CD4-positive, alpha-beta T cell treated with Interleukin-12 subunit alpha and Interleukin-12 subunit beta, for 1 hour (primary cell): ENCODE measurements around the gene ART4.

Experiments
- DNase-seq: peaks from one replicate; pipeline ENCODE4 v3.0.0-alpha.2; 2020

Gene ART4

DNA sequence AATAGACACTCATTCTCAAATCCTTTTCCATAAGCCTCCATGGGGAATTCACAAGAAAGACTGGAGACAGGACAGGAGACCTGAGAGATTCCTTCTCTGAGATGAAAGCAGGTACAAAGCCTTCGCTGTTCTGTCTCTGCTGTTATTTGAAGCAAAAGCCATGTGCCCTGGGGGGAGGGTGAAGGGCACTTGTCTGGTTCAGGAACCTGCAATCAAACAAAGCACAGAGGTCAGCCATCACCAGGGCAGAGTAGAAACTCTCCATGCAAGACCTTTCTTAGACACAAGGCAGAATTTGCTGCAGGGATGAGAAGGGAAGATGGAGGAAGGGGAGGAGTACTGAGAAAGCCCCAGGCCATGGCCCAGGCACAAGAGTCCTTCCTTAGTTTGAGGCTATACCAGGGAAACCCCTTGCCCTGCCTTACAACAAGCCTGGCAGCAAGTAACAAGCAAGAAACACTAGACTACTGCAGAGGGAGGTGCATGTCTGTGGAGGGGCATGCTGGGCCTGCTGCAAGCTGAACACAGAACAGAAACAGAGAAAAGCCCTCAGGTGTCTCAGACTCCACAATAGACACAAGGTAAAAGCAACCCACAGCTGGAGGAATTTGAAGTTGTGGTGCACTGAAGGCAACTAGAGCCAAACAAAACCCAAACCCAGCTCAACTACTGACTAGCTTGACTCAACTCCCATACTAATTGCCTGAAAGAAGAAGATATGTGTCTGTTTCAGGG, 7.8 kb upstream of the ART4 start:
- no peak for DNase-seq

DNA sequence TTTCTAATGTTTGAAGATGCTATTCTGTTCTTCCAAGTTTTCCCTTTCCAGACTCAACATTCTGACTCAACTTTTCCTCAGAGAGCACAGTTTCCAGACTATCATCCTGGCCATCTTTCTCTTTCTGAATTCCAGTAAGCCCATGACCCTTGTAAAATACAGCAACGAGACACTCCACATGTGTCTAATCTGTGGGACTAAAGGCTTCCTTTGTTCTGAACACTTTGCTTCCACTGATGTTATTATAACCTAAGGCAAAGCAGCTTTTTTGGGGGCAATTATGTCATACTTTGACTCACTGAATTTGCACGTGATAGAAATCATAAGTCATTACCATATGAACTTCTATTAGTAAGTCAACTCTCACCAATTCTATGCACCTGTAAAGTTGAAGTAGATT, 6.3 kb upstream of the ART4 start:
- DNase-seq, result no peak

DNA sequence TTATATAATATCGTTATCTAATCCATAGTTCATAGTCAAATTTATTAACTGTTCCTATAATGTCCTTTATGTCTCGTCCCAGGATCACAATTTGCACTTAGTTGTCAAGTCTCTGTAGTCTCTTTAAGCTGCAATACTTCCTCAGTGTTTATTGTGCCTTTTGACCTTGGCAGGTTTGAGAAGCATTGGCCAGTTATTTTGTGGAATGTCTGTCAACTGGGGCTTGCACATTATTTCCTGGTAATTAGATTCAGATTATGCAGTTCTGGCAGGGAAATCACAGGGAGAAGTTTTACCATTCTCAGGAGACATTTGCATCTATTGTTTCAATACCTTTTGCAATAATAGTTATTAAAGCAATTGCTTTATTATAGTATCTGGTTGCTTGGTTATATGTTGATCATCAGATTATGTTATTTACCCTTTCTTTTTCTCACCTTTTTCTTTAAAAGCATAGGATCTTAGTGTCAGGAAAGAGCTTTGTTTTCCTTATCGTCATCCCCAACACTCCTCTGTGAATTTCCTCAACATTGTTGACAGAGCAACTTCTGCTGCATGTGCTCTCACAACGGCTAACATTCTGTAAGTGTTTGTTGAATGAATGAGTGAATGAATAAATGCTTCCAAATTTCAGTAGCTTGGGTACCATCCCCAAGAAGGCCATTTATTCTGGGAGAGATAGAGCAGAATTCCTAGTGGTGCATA, 3.7 kb upstream of the ART4 start:
- no peak for DNase-seq

DNA sequence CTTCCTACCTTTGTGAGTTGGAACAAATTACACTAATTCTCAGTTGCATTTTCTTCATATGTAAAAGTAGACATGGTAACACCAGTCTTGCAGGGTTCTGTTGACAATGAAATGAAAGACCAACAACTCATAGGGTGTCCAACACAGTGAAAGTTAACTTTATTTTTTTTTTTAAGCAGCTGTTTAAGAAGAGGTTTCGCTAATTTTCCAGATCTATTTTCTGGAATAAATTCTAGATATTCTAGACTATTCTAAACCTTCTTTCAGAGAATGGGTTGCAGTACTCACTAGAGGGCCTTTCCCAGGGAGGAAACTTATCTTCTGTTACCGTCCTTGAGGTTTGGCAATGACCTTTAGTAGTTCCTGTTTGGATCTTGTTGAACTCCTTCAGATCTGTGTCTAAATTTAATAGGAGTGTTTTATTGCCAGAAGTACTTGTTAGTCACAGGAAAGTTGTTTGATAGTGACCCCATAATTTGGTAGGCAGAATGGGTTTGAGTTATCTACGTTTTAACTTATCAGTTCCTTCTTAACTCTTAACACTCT, 2.8 kb upstream of the ART4 start:
- DNase-seq, result no peak

DNA sequence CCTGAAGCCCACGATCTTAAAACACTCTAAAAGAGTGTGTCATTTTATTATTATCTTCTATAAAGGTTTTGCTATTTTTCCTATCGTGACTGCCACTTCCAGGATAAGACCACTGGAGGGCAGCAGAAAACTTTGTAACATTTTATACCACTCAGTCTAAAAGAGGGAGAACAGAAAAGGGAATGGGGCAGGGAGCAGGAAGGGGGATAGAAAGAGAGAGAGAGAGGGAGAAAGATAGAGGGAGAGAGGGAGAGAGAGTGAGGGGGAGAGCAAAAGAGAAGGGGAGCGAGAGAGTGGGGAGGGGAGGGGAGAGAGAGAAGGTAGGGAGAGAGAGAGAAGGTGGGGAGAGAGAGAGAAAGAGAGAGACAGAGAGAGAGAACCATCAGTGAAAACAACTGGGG, 2.0 kb upstream of the ART4 start:
- DNase-seq, result peak; percentile 68

DNA sequence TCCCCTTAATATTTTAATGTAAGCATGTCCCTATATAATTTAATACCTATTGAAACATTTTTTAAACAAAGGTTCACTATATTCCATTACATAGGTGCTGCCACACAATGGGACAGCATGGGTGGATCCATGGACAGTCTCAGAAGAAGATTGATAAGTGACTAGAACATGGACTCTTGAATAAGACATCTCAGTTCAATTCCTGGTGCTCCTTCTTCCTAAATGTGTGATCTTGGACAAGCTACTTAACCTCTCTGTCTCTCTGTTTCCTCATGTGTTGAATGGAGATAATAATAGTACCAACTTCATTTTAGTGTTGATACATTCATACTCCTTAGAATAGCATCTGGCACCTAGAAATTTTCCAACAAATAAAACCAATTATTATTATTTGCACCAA, 1.1 kb upstream of the ART4 start:
- DNase-seq, result no peak

DNA sequence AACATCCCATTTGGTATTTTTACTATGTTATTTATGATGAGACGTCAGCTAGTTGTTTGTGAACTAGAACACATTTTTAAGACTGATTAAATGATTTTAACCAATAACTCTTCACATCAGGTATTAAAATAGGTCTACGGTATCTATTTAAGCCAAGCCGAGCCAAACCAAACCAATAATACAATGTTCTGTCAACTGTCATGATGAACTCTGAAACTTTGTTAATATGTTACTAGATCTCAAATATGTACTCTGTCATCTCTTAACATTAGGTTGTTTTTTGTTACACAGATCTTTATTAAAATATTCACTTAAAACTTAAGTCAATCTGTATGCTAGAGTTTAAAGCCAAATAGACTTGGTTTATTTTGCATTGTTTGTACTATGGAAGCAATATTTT, 1.0 kb downstream of the ART4 start:
- DNase-seq, result no peak

DNA sequence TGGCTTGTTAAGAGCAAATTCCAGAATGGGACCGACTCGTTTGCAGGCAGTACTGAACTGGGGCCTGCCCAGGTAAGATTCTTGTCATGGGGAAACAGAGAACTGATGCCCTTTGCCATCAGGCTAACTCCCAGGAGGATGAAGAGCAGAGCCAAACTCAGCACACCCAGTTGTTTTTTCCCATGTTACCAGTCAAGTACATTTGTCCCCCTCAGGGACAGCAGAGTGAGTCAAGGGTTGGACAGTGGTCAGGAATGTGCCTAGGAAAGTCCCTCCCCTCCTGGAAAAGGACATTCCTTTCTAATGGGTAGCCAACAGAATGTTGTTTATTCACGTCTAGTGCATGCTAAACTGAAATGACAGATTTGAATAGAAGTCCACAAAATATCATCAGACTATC, 1.6 kb downstream of the ART4 start:
- no peak for DNase-seq

DNA sequence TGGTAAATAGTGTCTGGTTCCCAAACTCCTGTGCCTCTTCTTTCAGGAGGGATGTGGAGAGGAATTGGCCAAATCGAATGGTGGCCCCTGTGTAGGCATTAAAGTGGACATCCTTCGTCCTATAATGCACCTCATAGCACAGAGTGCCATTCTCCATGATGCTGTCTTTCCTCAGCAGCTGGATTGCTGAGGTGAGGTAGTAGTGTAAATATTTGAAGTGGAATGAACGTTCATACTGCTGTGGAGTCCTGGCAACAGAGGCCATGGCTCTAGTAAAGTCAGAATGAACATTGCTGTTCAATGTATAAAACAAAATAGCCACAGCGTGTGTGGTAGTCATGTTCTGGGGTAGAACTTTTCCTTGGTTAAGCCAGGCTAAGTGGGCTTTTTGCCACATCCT, 2.7 kb downstream of the ART4 start:
- DNase-seq, result no peak

DNA sequence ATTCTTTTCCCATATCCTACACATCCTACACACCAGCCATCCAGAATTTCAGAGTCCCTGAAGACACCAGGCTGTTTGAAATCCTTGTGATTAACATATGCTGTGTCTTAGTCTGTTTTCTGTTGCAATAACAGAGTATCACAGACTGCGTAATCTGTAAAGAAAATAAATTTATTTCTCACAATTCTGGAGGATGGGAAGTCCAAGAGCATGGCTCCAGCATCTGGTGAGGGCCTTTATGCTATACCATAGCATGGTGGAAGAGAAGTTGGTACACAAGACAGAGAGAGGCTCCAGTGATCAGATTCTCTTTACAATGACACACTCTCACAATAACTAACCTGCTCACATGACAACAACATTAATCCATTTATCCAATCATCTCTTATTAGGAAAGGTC, 4.1 kb downstream of the ART4 start:
- DNase-seq, result no peak

DNA sequence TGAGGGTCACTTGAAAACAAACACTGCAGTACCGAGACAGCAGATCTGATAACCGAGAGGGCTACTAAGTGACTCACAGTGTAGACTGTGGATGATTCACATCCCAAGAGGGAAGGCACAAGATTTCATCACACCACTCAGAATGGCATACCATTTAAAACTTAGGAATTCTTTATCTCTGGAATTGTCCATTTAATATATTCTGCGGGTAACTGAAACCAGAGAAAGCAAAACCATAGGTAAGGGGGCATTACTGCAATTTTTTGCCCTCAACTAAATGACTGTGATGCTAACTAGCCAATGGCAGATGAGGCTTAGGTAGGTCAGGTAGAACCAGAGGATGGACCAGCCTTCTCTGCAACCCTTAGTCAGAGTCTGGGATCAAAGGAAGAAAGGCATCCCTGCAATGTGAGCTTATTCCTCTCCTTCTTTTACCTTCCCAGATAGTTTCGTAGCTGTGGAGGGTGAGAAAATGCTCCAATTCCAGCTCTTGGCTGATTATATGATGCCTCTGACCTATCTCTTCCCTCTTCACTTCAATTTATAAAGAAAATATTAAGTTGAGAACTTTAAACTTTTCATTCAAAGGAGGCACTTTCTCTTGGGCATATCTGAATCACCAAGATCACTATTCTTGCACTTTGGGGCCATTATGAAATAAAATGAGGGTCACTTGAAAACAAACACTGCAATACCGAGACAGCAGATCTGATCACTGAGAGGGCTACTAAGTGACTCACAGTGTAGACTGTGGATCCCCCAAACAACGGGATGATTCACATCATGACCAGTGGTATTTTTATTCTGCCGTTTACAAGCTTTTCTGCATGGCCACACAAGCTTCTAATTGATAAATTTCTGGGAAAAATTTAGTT, 6.8 kb downstream of the ART4 start:
- DNase-seq, result no peak

DNA sequence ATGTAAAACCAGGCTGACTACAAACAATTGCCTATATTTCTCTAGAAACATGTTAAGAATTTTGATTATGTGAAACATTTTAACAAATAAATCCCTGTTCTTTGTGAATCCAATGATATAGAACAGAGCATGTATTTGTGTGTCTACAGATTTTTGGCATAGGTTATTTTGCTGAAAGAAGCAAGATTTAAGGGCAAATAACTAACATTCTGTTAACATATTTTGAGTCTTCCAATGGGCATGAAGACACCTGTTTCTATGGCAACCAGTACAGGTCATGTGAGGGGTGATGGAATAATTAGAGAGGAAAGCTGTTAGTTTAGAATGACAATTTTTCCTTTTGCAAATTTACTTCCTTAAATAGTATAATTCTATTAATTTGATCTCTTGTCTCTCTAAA, 8.8 kb downstream of the ART4 start:
- DNase-seq, result no peak

DNA sequence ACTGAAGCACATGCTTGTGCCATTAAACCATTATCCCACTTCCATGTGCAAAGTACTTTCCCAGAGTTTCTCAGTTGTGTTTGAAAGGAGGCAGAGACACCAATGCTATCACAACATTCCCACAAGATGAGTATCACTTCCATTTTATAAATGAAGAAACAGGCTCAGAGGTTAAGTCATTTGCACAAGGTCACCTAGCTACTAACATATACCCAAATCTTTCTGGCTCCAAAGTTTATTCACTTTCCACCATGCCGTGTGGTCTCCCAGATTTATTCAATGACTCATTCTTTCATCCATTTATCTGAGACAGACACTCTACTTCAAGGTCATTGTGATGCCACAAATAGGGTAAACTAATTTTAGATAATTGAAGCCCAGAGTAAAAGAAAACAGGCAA, 9.4 kb downstream of the ART4 start:
- no peak for DNase-seq

DNA sequence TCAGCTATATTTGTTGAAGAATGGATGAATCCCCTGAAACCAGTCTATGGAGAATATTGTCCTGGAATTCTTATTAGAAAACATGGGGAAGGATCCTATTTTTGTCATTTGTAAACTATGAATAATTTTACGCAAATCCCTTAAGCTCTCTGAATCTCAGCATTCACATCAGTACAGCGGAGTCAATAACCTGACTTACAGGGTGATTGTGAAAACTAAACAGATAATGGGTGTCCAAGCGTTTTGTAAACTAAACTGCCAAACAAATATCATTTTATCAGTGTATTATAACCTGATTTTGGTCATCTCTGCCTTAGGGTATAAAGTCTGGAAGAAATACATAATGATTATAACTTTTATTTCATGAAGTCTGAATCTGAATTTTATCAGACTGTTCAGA, 10.0 kb downstream of the ART4 start:
- no peak for DNase-seq

DNA sequence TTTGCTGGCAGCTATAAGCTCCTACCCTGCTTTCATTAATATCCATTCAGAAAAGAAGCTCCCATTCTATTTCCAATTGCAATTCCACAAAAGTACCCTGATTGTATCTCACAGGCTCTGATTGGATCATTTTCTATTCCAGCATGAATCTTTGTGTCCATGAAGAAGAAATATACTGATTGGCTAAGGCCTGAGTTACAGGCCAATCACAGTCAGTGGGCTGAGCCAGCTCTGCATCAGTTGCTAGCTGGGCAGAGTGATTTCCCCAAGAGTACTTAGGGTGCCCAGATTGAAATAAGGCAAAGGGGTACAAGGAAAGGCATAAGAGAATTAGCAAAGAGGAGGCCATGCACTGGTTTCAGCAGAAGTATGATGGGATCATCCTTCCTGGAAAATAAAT, 14.4 kb downstream of the ART4 start:
- DNase-seq, result no peak

DNA sequence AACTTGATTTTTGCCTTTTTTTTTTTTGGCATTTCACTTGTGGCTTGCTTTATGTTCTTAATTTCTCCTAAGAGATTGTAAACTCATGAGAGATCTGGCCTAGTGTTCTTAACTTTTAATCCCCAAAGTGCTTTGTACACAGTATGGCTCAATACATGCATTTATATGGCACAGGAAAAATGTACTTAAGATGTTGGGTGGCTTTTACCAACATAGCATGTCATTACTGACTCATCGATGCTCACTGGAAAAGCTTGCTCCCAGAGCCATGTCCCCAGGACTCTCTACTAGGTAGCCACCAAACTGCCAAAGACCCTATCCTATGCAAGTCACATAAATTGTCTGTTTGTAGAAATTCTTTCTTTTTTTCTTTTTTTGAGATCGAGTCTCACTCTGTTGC, 16.3 kb downstream of the ART4 start:
- DNase-seq, result no peak

DNA sequence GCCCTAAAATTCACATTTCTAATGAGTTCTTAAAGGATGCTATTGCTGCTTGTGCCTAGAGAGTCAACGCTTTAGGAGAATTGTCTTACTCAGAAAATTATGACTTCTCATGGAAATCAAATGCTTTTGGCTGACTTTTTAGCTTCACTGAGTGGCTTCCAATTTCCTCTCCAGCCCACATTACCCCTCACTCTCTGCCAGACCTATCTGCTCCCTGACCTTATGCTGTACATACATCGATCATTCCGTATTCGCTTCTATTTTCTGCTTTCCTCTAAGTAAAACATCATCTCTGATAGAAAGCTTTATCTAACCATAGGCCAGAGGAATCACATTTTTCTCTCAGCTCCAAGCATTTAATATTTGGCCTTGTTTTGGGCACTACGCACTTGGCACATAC, 16.8 kb downstream of the ART4 start:
- DNase-seq, result no peak

DNA sequence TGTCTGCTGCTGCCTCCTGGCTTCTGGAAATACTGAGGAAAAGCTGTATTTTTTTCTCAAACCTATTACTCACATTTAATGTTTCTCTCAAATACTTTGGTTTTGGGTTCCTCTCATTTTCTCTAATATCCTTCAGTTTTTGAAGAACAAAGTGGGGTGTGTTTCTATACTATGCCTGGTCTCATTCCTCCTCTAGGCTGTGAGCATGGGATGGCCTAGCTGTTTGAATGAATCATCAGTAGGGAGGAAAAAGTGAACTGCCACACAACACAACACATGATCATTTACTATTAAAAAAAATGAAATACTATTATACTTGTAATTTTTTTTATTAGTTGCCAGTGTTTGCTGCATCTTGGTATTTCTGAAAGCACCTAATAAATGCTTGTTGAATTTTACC, 18.1 kb downstream of the ART4 start:
- DNase-seq, result no peak

DNA sequence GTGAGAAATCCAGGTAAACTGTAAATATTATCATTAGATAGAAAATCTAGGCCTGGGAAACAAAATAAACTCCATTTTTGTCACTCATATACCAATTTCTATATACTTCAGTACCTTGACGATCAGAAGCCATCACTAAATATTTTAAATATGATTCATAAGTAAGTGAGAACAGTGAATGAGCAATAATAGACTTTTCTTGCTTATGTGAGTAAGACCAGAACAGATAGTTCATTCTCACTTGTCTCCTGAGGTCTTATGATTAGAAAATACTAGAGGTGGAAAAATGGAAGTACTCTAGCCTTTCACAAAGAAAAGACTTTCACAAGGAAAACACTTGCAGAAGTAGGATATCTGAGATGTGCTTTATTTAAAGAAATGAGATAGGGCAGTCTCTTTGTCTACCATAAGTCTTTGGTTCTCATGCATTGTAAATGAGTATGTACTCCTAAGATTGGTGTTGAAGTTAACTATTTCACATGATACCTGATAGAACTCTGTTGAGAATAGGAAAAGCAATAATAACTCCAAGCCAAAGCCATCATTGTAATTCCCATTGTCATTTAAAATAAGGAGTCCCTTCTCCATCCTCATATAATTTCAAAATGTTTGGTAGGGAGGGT, 19.2 kb downstream of the ART4 start:
- DNase-seq, result no peak

DNA sequence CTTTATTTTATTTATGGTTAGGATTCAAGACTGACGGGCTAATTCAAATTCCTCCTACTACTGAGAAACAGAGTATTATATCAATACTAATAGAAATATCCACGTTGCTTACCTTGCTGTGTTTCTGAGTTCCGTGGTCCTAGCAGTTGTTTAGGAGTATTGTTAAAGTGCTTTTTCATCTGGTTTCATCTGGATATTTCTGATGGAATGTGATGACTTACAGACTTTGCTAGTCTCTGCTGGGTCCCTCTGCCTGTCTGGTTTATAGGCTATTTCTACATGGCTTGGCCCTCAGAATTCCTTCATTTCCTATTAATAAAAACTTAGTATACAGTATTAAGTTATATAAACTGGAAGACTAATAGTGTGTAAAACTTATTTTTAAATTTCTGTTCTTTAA, 29.3 kb downstream of the ART4 start, which contains the start of gene SMCO3:
TSS of gene SMCO3 (minus strand) at position 169 of the 400 bp plus-strand sequence. CDS start 7,502 bp downstream, outside the sequence.
- DNase-seq, result no peak

DNA sequence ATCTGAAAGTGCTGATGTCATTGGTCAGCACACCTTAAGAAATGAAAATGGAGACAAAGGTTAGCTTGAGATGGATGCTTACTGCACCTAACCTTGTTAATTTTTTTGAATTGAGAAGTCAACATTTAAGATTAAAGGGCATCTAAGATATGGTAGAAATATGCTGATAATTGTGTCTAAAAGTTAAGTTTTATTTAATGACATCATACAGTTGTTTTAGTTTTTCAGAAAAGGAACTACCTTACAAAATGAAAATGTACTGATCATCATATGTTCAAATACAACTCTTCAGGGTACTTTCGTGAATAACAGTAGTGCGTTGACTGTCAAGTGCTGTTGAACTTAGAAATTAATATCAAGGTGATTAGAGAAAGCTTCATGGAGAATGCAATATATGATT, 31.8 kb downstream of the ART4 start:
- no peak for DNase-seq

DNA sequence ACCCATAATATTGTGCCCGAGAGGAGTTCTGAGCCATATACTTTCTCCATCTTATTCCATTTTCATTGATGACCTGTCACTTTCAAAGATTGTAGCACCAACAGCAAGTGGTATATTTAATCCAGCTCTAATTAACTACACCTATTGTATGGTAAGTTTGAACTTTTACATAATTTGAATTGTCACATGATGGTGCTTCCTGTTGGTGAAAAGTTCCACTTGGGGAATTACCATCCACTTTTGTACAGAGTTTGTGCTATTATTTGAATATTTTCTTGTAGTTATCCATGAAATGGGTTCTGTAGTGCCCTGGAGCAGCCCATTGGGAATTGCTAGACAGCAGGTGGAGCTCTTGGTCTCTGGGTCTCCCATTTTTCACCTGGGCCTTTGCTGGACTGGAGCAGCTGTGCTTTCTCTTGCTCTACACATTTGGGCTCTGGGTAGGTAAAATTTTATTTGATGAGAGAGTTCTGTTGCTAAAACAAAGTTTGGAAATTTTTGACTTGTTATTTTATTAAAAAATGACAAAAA, 32.3 kb downstream of the ART4 start:
- DNase-seq, result no peak
